ENCODE measurements around the gene CENATAC. TPM values are rescaled to one million over a fixed set of nuclear protein-coding genes. Genes with fewer than 3 reads are reported as not detected.
"Not testable (repeated sequence)": the region's sequence is repeated elsewhere in the genome, so short reads cannot be mapped to it uniquely, and the experiment has no call there.

Gene CENATAC
- total RNA-seq, 2 experiments from 2014 or later = 43.4 to 47.1 TPM

DNA sequence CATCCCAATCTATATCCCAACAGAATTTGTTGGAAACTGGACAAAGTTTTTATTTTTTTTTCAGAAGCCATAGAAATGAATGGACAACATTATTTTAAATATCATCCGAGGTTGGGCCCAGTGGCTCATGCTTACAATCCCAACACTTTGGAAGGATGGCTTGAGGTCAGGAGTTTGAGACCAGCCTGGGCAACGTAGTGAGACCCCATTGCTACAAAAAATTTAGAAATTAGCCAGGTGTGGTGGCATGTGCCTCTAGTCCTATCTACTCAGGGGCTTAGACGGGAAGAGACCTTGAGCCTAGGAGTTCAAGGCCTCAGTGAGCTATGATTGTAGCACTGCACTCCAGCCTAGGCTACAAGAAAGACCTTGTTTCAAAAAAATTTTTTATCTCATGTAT lies 36.9 kb downstream of the CENATAC start:
- no peak overlapping the region for H3K4me3 Mint-ChIP-seq
- peaks cover 2% of the 10 kb centered on the region for H3K27me3 Mint-ChIP-seq
- H3K4me1 Mint-ChIP-seq = peaks cover 5% of the 10 kb centered on the region
- CTCF ChIA-PET = interaction anchor here (1.5 kb wide), 1 partner anchor 162 kb away, joined by 7 read pairs; no protein-coding TSS in a partner anchor
- ATAC-seq (no peak), DNase-seq (no peak)
- no peaks in the 10 kb centered on the region for H3K9me3 Mint-ChIP-seq (ENCODE audit: low read depth)
- no peaks in the 10 kb centered on the region for H3K36me3 Mint-ChIP-seq
- no peak overlapping the region for H3K27ac Mint-ChIP-seq

DNA sequence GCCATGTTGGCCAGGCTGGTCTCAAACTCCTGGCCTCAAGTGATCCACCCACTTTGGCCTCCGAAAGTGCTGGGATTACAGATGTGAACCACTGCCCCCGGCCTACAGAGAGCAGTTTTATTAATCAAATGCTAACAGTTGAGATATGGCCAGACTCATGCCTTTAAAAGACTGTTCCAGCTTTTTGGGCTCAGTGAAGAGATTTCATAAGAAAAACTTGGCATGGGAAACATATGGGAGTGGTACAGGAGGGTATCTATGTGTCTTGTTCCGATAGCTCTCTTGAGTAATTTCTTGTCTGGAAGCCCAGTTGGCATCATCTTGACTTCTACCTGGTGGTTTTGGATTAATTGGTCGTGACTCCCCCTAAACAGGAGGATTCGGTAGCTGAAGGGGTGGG lies 40.9 kb downstream of the CENATAC start:
- CTCF ChIA-PET = interaction anchor here (1.3 kb wide), 1 partner anchor 13 kb away, joined by 3 read pairs; no protein-coding TSS in a partner anchor
- Mint-ChIP-seq H3K36me3 (no peaks in the 10 kb centered on the region), H3K27ac (no peak overlapping the region)

DNA sequence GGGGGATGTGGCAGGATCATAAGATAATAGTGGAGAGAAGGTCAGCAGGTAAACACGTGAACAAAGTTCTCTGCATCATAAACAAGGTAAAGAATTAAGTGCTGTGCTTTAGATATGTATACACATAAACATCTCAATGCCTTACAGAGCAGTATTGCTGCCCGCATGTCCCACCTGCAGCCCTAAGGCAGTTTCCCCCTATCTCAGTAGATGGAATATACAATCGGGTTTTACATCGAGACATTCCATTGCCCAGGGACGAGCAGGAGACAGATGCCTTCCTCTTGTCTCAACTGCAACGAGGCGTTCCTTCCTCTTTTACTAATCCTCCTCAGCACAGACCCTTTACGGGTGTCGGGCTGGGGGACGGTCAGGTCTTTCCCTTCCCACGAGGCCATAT lies 41.5 kb downstream of the CENATAC start:
- H3K27me3 Mint-ChIP-seq; H3K4me1 Mint-ChIP-seq; ATAC-seq; H3K4me3 Mint-ChIP-seq; H3K27ac Mint-ChIP-seq; H3K9me3 Mint-ChIP-seq (ENCODE audit: low read depth); DNase-seq; H3K36me3 Mint-ChIP-seq: not testable (repeated sequence)
- CTCF ChIA-PET = interaction anchor here (1.3 kb wide), 1 partner anchor 12 kb away, joined by 3 read pairs; no protein-coding TSS in a partner anchor

More for the DNA sequence above, 40.9 kb downstream of the CENATAC start:
- DNase-seq (no peak), ATAC-seq (no peak)
- Mint-ChIP-seq H3K27me3 (peaks cover 2% of the 10 kb centered on the region), H3K4me1 (peaks cover 6% of the 10 kb centered on the region), H3K9me3 (ENCODE audit: low read depth) (no peaks in the 10 kb centered on the region), H3K4me3 (no peak overlapping the region)

DNA sequence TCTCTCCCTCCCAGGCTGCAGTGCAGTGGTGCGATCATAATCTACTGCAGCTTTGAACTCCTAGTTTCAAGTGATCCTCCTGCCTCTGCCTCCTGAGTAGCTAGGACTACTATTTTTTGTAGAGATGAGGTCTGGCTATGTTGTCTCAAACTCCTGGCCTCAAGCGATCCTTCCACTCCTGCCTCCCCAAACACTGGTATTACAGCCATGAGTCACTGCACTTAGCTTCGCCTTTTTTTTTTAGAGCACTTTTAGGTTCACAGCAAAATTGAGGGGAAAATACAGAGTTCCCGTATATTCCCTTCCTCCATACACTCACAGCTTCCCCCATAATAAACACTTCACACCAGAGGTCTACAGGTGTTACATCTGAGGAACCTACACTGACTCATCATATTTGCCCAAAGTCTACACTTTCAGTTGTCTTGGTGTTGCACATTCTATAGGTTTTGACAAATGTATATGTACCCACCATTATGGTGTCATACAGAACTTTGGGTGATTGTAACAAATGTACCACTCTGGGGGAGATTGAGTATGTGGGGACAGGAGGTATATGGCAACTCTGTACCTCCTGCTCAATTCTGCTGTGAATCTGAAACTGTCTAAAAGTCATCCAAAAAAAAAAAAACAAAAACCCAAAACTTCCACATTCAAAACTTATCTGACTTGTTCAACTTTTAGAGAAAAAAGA lies 44.0 kb downstream of the CENATAC start:
- Mint-ChIP-seq H3K27ac (no peak overlapping the region), H3K4me1 (peaks cover 6% of the 10 kb centered on the region), H3K27me3 (peaks cover 2% of the 10 kb centered on the region), H3K36me3 (peaks cover 10% of the 10 kb centered on the region), H3K4me3 (no peak overlapping the region), H3K9me3 (ENCODE audit: low read depth) (no peaks in the 10 kb centered on the region)
- DNase-seq (no peak), ATAC-seq (peak; percentile 23)
- CTCF ChIA-PET = interaction anchor here (0.8 to 3.3 kb wide), 3 partner anchors 10 to 26 kb away, joined by 3 to 9 read pairs (median 3); partner anchors contain the start of genes RPS25 and VPS11

- no peak overlapping the region for H3K27ac Mint-ChIP-seq
- H3K4me1 Mint-ChIP-seq = peaks cover 6% of the 10 kb centered on the region
- H3K4me3 Mint-ChIP-seq = no peak overlapping the region
- DNase-seq = no peak
- CTCF ChIA-PET = interaction anchor here (2.5 to 3.3 kb wide), 2 partner anchors 11 to 13 kb away, joined by 9 read pairs; partner anchors contain the start of gene HYOU1
- H3K36me3 Mint-ChIP-seq = peaks cover 17% of the 10 kb centered on the region
- H3K9me3 Mint-ChIP-seq (ENCODE audit: low read depth) = no peaks in the 10 kb centered on the region
- no peak for ATAC-seq
- H3K27me3 Mint-ChIP-seq = peaks cover 2% of the 10 kb centered on the region
Measured at GRCh38 chr11:119042927-119043326, 45.0 kb downstream of the CENATAC start.

DNA sequence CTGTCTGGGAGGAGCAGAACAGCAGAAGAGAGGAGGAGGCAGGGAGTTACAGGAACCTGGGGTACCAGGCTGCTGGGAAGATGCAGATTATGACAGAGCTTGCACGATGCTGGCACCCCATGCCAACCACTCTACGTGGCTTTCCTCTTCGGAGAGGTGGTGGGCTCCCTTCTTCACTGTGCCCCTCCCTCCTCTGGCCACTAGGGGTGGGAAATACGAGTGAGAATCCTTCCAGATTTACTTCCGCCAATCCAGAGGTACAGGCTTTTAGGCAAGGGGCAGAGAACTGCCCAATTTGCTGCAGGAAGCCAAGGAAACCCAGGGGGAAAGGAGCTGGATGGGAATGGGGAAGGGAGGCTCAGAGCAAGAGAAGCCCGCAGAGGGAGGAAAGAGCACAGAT lies 46.8 kb downstream of the CENATAC start:
- CTCF ChIA-PET = interaction anchor here (2.5 to 3.3 kb wide), 2 partner anchors 11 to 12 kb away, joined by 9 read pairs; partner anchors contain the start of gene HYOU1
- Mint-ChIP-seq H3K36me3 (peaks cover 25% of the 10 kb centered on the region), H3K27ac (no peak overlapping the region), H3K4me1 (peaks cover 18% of the 10 kb centered on the region), H3K9me3 (ENCODE audit: low read depth) (no peaks in the 10 kb centered on the region), H3K4me3 (no peak overlapping the region), H3K27me3 (no peaks in the 10 kb centered on the region)
- DNase-seq (no peak), ATAC-seq (no peak)

DNA sequence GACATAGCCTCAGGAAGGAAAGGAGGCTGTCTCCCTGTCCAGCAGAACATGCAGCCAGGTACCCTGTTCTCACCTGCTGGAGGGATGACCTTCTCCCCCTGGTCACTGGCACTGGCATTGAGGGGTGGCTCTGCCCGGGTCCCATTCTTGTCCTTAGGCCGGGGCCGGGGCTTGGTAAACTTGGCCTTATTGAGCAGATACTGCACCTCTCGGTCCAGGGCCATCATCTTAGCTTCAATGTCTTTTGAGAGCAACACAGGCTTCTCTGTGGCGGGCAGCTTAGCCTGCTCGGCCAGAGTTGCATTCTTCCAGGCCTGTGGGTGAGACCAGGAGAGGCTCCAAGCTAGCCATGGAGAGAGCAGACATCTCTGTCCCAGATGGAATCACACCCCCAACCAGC lies 48.6 kb downstream of the CENATAC start:
- no peaks in the 10 kb centered on the region for H3K9me3 Mint-ChIP-seq (ENCODE audit: low read depth)
- CTCF ChIA-PET = interaction anchor here (1.6 kb wide), 1 partner anchor 254 kb away, joined by 3 read pairs; no protein-coding TSS in a partner anchor
- H3K4me1 Mint-ChIP-seq = peaks cover 18% of the 10 kb centered on the region

DNA sequence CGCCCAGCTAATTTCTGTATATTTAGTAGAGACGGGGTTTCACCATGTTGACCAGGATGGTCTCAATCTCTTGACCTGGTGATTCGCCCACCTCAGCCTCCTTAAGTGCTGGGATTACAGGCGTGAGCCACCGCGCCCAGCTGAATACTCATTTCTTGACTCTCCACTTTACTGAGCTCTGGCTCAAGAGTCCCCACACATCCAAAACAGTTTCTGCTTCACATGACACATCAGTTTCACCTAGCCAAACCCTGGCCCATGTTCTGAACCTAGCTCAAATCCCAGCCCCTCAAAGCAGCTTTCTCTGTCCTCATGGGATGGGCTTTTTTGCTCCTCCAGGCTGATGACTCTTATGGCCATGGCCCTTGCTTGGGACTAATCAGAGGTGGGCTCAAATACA lies 49.3 kb downstream of the CENATAC start:
- CTCF ChIA-PET = interaction anchor here (1.2 to 2.4 kb wide), 3 partner anchors 9 to 20 kb away, joined by 3 to 10 read pairs (median 3); partner anchors contain the start of genes SLC37A4 and VPS11
- peaks cover 18% of the 10 kb centered on the region for H3K4me1 Mint-ChIP-seq
- H3K27ac Mint-ChIP-seq = no peak overlapping the region
- no peak for ATAC-seq
- peaks cover 31% of the 10 kb centered on the region for H3K36me3 Mint-ChIP-seq
- no peak overlapping the region for H3K4me3 Mint-ChIP-seq
- no peaks in the 10 kb centered on the region for H3K9me3 Mint-ChIP-seq (ENCODE audit: low read depth)
- no peaks in the 10 kb centered on the region for H3K27me3 Mint-ChIP-seq
- DNase-seq = no peak

More for the DNA sequence above, 48.6 kb downstream of the CENATAC start:
- no peak overlapping the region for H3K4me3 Mint-ChIP-seq
- no peaks in the 10 kb centered on the region for H3K27me3 Mint-ChIP-seq
- ATAC-seq (no peak), DNase-seq (no peak)
- H3K36me3 Mint-ChIP-seq = peaks cover 28% of the 10 kb centered on the region
- no peak overlapping the region for H3K27ac Mint-ChIP-seq

- ATAC-seq = no peak
- Mint-ChIP-seq H3K4me1 (peaks cover 25% of the 10 kb centered on the region), H3K4me3 (no peak overlapping the region), H3K27ac (peak overlapping the region; percentile 29), H3K27me3 (no peaks in the 10 kb centered on the region), H3K9me3 (ENCODE audit: low read depth) (no peaks in the 10 kb centered on the region), H3K36me3 (peaks cover 42% of the 10 kb centered on the region)
- no peak for DNase-seq
- CTCF ChIA-PET = interaction anchor here (1.2 to 2.4 kb wide), 2 partner anchors 17 to 19 kb away, joined by 3 to 10 read pairs; partner anchors contain the start of genes SLC37A4 and VPS11
Measured at GRCh38 chr11:119048644-119049043, 50.7 kb downstream of the CENATAC start.

DNA sequence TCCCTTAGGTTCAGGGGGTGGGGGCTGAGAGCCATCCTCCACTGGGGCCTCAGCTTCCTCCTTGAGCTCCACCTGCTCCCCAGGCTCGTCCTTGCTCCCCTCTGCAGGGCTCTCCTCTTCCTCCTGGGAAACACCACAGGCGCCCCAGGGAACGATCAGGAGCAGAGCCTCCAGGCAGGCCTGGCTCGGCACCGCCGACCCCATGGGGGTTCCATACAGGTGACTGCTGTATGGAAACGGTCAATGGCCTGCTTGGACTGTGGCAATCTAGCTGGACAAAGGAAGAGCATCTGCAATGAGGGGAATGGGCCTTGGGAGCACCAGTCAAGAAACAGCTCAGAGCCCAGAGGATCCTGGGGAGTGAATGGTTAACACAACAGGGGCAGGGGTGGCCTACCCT lies 51.1 kb downstream of the CENATAC start:
- DNase-seq (no peak), ATAC-seq (no peak)
- peaks cover 25% of the 10 kb centered on the region for H3K4me1 Mint-ChIP-seq
- CTCF ChIA-PET = interaction anchor here (2.4 kb wide), 1 partner anchor 17 kb away, joined by 10 read pairs; the partner anchor contains the start of gene SLC37A4
- H3K9me3 Mint-ChIP-seq (ENCODE audit: low read depth) = no peaks in the 10 kb centered on the region
- H3K27ac Mint-ChIP-seq = peak overlapping the region; percentile 29
- H3K36me3 Mint-ChIP-seq = peaks cover 46% of the 10 kb centered on the region
- no peaks in the 10 kb centered on the region for H3K27me3 Mint-ChIP-seq
- no peak overlapping the region for H3K4me3 Mint-ChIP-seq

DNA sequence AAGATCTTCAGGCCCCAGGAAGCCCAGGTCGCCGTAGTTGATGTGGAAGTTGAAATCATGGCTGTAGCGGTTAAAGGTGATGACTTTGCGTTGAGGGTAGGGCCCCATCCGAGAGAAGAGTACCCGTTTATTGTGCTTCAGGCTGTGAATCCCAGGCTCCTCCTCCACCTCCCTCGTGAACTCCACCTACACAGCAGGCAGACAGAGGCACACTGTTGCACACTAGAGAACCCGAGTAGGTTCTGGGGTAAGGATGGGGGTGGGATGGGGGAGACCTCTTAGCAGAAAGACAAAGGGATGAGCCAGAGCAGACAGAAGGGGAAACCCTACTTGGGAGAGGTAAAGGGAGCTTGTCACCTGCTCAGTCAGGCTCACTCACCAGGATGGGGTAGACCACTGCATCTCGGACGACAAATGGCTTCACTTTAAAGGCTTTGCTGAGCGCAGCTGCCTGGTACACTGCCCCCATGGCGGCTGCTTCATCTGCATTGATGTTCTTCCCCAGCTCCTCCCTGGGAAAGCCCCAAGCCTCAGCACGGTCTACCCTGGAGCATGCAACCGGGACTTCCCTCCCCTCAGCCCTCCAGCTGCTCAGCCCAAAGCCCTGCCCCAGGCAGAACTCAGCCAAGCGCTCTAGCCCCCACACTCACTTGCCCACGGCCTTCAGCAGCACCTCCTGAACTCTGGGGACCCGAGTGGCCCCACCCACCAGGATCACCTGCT lies 53.7 kb downstream of the CENATAC start:
- no peaks in the 10 kb centered on the region for H3K9me3 Mint-ChIP-seq (ENCODE audit: low read depth)
- peak overlapping the region; percentile 18 for H3K27ac Mint-ChIP-seq
- DNase-seq (no peak), ATAC-seq (no peak)
- peaks cover 40% of the 10 kb centered on the region for H3K4me1 Mint-ChIP-seq
- CTCF ChIA-PET = interaction anchor here (1.2 to 2.5 kb wide), 3 partner anchors 13 to 362 kb away, joined by 3 to 8 read pairs (median 3); partner anchors contain the start of gene VPS11
- H3K4me3 Mint-ChIP-seq = no peak overlapping the region
- H3K27me3 Mint-ChIP-seq = no peaks in the 10 kb centered on the region
- peaks cover 45% of the 10 kb centered on the region for H3K36me3 Mint-ChIP-seq

DNA sequence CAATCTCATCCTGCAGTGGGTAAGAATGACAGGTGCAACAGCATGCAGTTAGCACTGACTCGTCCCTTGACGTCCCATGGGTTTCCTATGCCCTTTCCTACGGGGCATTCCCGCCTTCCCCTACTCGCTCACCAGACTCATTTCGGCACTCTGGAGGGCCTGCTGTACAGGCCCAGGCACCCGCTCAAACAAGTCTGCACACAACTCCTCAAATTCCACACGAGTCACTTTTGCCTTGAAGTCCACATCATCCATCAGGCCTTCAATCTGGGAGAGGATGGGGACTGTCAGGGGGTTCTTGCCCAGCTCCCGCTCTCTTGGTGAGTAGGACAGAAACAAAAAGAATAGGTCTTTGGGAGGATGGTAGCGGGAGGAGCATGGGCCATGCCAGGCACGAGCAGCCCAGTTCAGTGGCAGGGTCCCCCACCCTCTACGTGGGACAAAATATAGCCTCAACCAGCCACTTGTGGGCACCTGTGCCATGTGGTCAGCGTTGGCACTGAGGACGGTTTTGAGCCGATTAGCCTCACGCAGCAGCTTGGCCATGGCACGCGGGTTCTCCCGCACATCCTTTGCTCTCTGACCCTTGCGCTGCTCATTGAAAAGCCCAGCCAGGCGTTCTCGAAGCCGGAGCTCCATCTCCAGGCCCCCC lies 54.4 kb downstream of the CENATAC start:
- H3K4me3 Mint-ChIP-seq = no peak overlapping the region
- no peak for ATAC-seq

GRCh38 chr11:119054418-119054817 lies 56.5 kb downstream of the CENATAC start:
- ATAC-seq = no peak
- CTCF ChIA-PET = interaction anchor here (2.2 kb wide), 1 partner anchor 36 kb away, joined by 7 read pairs; the partner anchor contains the start of genes RPS25 and TRAPPC4
- Mint-ChIP-seq H3K4me1 (peaks cover 43% of the 10 kb centered on the region), H3K9me3 (ENCODE audit: low read depth) (no peaks in the 10 kb centered on the region), H3K27ac (no peak overlapping the region), H3K36me3 (peaks cover 31% of the 10 kb centered on the region), H3K4me3 (no peak overlapping the region), H3K27me3 (no peaks in the 10 kb centered on the region)
- no peak for DNase-seq

More for the DNA sequence above, 54.4 kb downstream of the CENATAC start:
- no peaks in the 10 kb centered on the region for H3K27me3 Mint-ChIP-seq
- CTCF ChIA-PET = interaction anchor here (0.9 to 2.5 kb wide), 3 partner anchors 13 to 22 kb away, joined by 3 to 8 read pairs (median 3); partner anchors contain the start of genes SLC37A4 and VPS11
- peak overlapping the region; percentile 26 for H3K27ac Mint-ChIP-seq
- H3K36me3 Mint-ChIP-seq = peaks cover 39% of the 10 kb centered on the region
- H3K4me1 Mint-ChIP-seq = peaks cover 40% of the 10 kb centered on the region
- no peak for DNase-seq
- H3K9me3 Mint-ChIP-seq (ENCODE audit: low read depth) = no peaks in the 10 kb centered on the region

Measured in activated CD8-positive, alpha-beta memory T cell treated with anti-CD3 and anti-CD28 coated beads, Interleukin-2, amount 10 ng/mL, durations not matched to agents 7 days and 5 days (primary cell).